H1 (cell line): Measurements from ENCODE around the gene RRAGC. TPM values are rescaled to one million over a fixed set of nuclear protein-coding genes. Genes with fewer than 3 reads are reported as not detected.

ENCODE experiments used
- CTCF ChIA-PET: fragments of 300-600 bp; sonication (Branson Sonifier 250); formaldehyde crosslinking; loops from one replicate; lab custom pipeline; 2021; ENCODE audit not compliant: partially characterized antibody; lab: Charles Lee
- POLR2A ChIA-PET: fragments of 300-600 bp; sonication (Branson Sonifier 250); formaldehyde crosslinking; loops from one replicate; lab custom pipeline; 2021; ENCODE audit warnings: inconsistent platforms; ENCODE audit not compliant: partially characterized antibody; lab: Charles Lee
- DNase-seq, 2 experiments: peaks; one replicate each; pipeline versions ENCODE4 v3.0.0 to v3.0.0-alpha.2; 2010 to 2022; ENCODE audit warnings: low spot score in 2 of 2, low read depth in 1 of 2, mixed read lengths in 1 of 2
- FAIRE-seq: peaks from 2 replicates; lab custom pipeline; 2011; peaks lifted over from hg19 to GRCh38; lab: Jason Lieb, UNC
- H2AFZ ChIP-seq: 2 replicates; pipeline ENCODE4 v1.8.1; 2012; ENCODE audit warnings: low read length, inconsistent platforms
- H2AK5ac ChIP-seq: 2 replicates; pipeline ENCODE4 v1.6.1; 2013; ENCODE audit warnings: low read depth, low read length
- H2BK120ac ChIP-seq: replicated peaks from 2 replicates; pipeline ENCODE3; 2013; ENCODE audit warnings: low read depth, low read length, inconsistent platforms
- H2BK12ac ChIP-seq: 2 replicates; pipeline ENCODE4 v1.6.1; 2013; ENCODE audit warnings: low read depth, low read length
- H2BK15ac ChIP-seq: 2 replicates; pipeline ENCODE4 v1.6.1; 2013; ENCODE audit warnings: low read length
- H2BK20ac ChIP-seq: 2 replicates; pipeline ENCODE4 v1.6.1; 2013; ENCODE audit warnings: low read length
- H2BK5ac ChIP-seq: 2 replicates; pipeline ENCODE4 v1.6.1; 2013; ENCODE audit warnings: low read depth, low read length
- H3K14ac ChIP-seq: 2 replicates; pipeline ENCODE4 v1.6.1; 2013; ENCODE audit warnings: inconsistent platforms; ENCODE audit not compliant: insufficient read length
- H3K18ac ChIP-seq: 2 replicates; pipeline ENCODE4 v1.6.1; 2013; ENCODE audit warnings: low read length; ENCODE audit errors: extremely low read depth
- H3K23ac ChIP-seq: 2 replicates; pipeline ENCODE4 v1.6.1; 2013; ENCODE audit warnings: inconsistent platforms; ENCODE audit not compliant: insufficient read length
- H3K23me2 ChIP-seq: 2 replicates; pipeline ENCODE4 v1.6.1; 2013; ENCODE audit warnings: low read depth, low read length
- H3K27ac ChIP-seq: 2 replicates; pipeline ENCODE4 v1.6.1; 2011; ENCODE audit warnings: low read depth, low read length, inconsistent platforms
- H3K27me3 ChIP-seq, 4 experiments: replicated peaks in 1 of 4; 1 replicate in 1 of 4; 2 replicates in 3 of 4; pipeline versions ENCODE4 v1.6.1 to v1.8.1; 2011 to 2013; ENCODE audit warnings: low read length in 3 of 4, mild to moderate bottlenecking in 3 of 4, inconsistent platforms in 2 of 4, mixed read lengths in 2 of 4, moderate library complexity in 1 of 4; ENCODE audit not compliant: control insufficient read depth in 3 of 4, insufficient read depth in 3 of 4; ENCODE audit errors: extremely low read depth in 1 of 4
- H3K36me3 ChIP-seq, 4 experiments: 2 replicates each; pipeline versions ENCODE4 v1.6.1 to v1.8.1; 2011 to 2013; ENCODE audit warnings: mild to moderate bottlenecking in 4 of 4, low read length in 3 of 4, moderate library complexity in 2 of 4, control low read depth in 1 of 4, inconsistent platforms in 1 of 4; ENCODE audit not compliant: insufficient read depth in 4 of 4, control insufficient read depth in 2 of 4
- H3K4ac ChIP-seq: replicated peaks from 2 replicates; pipeline ENCODE3; 2013; ENCODE audit warnings: low read length, low read depth, mixed read lengths, inconsistent platforms; ENCODE audit not compliant: insufficient read length
- H3K4me1 ChIP-seq, 4 experiments: replicated peaks in 1 of 4; 1 replicate in 1 of 4; 2 replicates in 3 of 4; pipeline versions ENCODE4 v1.6.1 to v1.8.1; 2011 to 2013; ENCODE audit warnings: low read length in 3 of 4, inconsistent platforms in 2 of 4, mixed read lengths in 1 of 4; ENCODE audit not compliant: insufficient read depth in 4 of 4, control insufficient read depth in 3 of 4
- H3K4me2 ChIP-seq, 2 experiments: 2 replicates each; pipeline versions ENCODE4 v1.6.1 to v1.8.1; 2011 to 2013; ENCODE audit warnings: low read depth in 2 of 2, low read length in 2 of 2, control low read depth in 1 of 2, inconsistent platforms in 1 of 2, mild to moderate bottlenecking in 1 of 2; ENCODE audit not compliant: insufficient read depth in 1 of 2
- H3K4me3 ChIP-seq, 4 experiments: fragments of 200-600, 300-600 bp in 1 of 4; sonication (generic), shearing (Covaris generic), sonication (Bioruptor Twin) in 1 of 4; 2 replicates each; pipeline versions ENCODE4 v1.5.1 to v1.8.1; 2011 to 2016; ENCODE audit warnings: low read length in 4 of 4, low read depth in 3 of 4, control low read depth in 2 of 4, inconsistent platforms in 2 of 4, mild to moderate bottlenecking in 2 of 4, mixed read lengths in 1 of 4, moderate library complexity in 1 of 4; ENCODE audit not compliant: insufficient read depth in 2 of 4; ENCODE audit errors: extremely low read depth in 1 of 4
- H3K56ac ChIP-seq: replicated peaks from 2 replicates; pipeline ENCODE3; 2013; ENCODE audit warnings: low read depth, mild to moderate bottlenecking, mixed read lengths, low read length, inconsistent platforms; ENCODE audit not compliant: insufficient read length
- H3K79me1 ChIP-seq: 2 replicates; pipeline ENCODE4 v1.6.1; 2013; ENCODE audit warnings: low read depth, low read length, control low read depth
- H3K79me2 ChIP-seq, 2 experiments: 2 replicates each; pipeline versions ENCODE4 v1.6.1 to v1.8.1; 2012 to 2013; ENCODE audit warnings: low read length in 2 of 2, mild to moderate bottlenecking in 2 of 2, inconsistent platforms in 1 of 2; ENCODE audit not compliant: insufficient read depth in 2 of 2, control insufficient read depth in 1 of 2
- H3K9ac ChIP-seq, 4 experiments: replicated peaks in 1 of 4; 1 replicate in 1 of 4; 2 replicates in 3 of 4; pipeline versions ENCODE4 v1.6.1 to v1.8.1; 2011 to 2013; ENCODE audit warnings: low read depth in 3 of 4, low read length in 3 of 4, control low read depth in 2 of 4, mild to moderate bottlenecking in 2 of 4, moderate library complexity in 2 of 4, inconsistent platforms in 1 of 4; ENCODE audit errors: extremely low read depth in 1 of 4
- H3K9me3 ChIP-seq, 2 experiments: 2 replicates each; pipeline versions ENCODE4 v1.6.1 to v1.8.1; 2012 to 2013; ENCODE audit warnings: mild to moderate bottlenecking in 2 of 2, moderate library complexity in 2 of 2, control low read depth in 1 of 2, inconsistent platforms in 1 of 2, low read depth in 1 of 2, low read length in 1 of 2, mixed read lengths in 1 of 2; ENCODE audit not compliant: insufficient read depth in 2 of 2
- H4K20me1 ChIP-seq, 2 experiments: replicated peaks in 1 of 2; 2 replicates each; pipeline versions ENCODE3 to v1.8.1; 2011 to 2013; ENCODE audit warnings: inconsistent platforms in 2 of 2, low read length in 2 of 2, mild to moderate bottlenecking in 1 of 2; ENCODE audit not compliant: insufficient read depth in 2 of 2, control insufficient read depth in 1 of 2
- H4K5ac ChIP-seq: 2 replicates; pipeline ENCODE4 v1.6.1; 2013; ENCODE audit warnings: low read length, low read depth, mixed read lengths, inconsistent platforms; ENCODE audit not compliant: insufficient read length
- H4K8ac ChIP-seq: 2 replicates; pipeline ENCODE4 v1.8.0; 2013; ENCODE audit warnings: mild to moderate bottlenecking, moderate library complexity, low read length, inconsistent platforms; ENCODE audit not compliant: insufficient read depth; ENCODE audit errors: extremely low read depth
- H4K91ac ChIP-seq: replicated peaks from 2 replicates; pipeline ENCODE3; 2013; ENCODE audit warnings: low read length, mixed read lengths, inconsistent platforms; ENCODE audit not compliant: insufficient read length
- CBX5 ChIP-seq: fragments of 300-800, 300-1000 bp; sonication (generic); IDR thresholded peaks from 2 replicates; pipeline ENCODE4 v1.7.1; 2016; ENCODE audit warnings: antibody characterized with exemption, low read length, low read depth
- HDAC2 ChIP-seq, 2 experiments: fragments of 300-600 bp in 1 of 2; sonication (generic) in 1 of 2; IDR thresholded peaks; 2 replicates each; pipeline ENCODE4 v1.6.1; 2011 to 2012; ENCODE audit warnings: low read depth in 2 of 2, low read length in 2 of 2, mild to moderate bottlenecking in 2 of 2, moderate library complexity in 2 of 2, borderline replicate concordance in 1 of 2, inconsistent platforms in 1 of 2
- TCF12 ChIP-seq: IDR thresholded peaks from 2 replicates; pipeline ENCODE4 v1.6.1; 2011; ENCODE audit warnings: low read depth, mild to moderate bottlenecking, low read length
- WGBS, 2 experiments: shearing (Covaris generic) in 1 of 2; methylation state at CpG; one replicate each; pipeline versions ENCODE4 v1.1.6 to v1.1.7; 2013 to 2015; ENCODE audit warnings: low lambda C conversion rate in 2 of 2, mixed read lengths in 2 of 2, inconsistent platforms in 1 of 2, low coverage in 1 of 2, missing lambda C conversion rate in 1 of 2; ENCODE audit not compliant: insufficient replicate concordance in 2 of 2, insufficient coverage in 1 of 2, insufficient read length in 1 of 2; ENCODE audit errors: extremely low coverage in 1 of 2, missing lambda C conversion rate in 1 of 2; 5-methylcytosine and 5-hydroxymethylcytosine counted together
- polyA plus RNA-seq, 7 experiments: library from polyadenylated mRNA; depleted of rRNA in 3 of 7; stranded (reverse) in 5 of 7; unstranded in 2 of 7; fragments of >200 nt in 5 of 7; fragments of 200-250 nt in 2 of 7; gene quantifications; 1 replicate in 5 of 7; 2 replicates in 1 of 7; 4 replicates in 1 of 7; pipeline versions ENCODE4 v1.2.1 to v1.2.3, GENCODE V29; 2011 to 2013; ENCODE audit warnings: missing spikeins in 2 of 7, mixed read lengths in 2 of 7
- total RNA-seq: library from RNA; stranded (reverse); fragmentation: NEBNext Ultra II Directional; extraction: Animal tissue kit (Norgen Biotek cat#: 25700); gene quantifications from 2 replicates; pipeline ENCODE4 v1.2.1, GENCODE V29; 2021
- TF ChIP-seq, protein P1 (sequence below), 3 experiments: IDR thresholded peaks; 1 replicate in 2 of 3; 2 replicates in 1 of 3; pipeline versions ENCODE4 v1.5.1 to v1.6.1; 2011; ENCODE audit warnings: low read length in 3 of 3, mild to moderate bottlenecking in 3 of 3, inconsistent platforms in 2 of 3, low read depth in 1 of 3, moderate library complexity in 1 of 3; ENCODE audit not compliant: insufficient read depth in 1 of 3; ENCODE audit errors: control extremely low read depth in 1 of 3

RRAGC gene
- total and polyA plus RNA-seq, 2 of the 8 experiments (the other 6 are each of a cell fraction or from before 2014, with no cell fraction given): 12.0 to 16.5 TPM

DNA sequence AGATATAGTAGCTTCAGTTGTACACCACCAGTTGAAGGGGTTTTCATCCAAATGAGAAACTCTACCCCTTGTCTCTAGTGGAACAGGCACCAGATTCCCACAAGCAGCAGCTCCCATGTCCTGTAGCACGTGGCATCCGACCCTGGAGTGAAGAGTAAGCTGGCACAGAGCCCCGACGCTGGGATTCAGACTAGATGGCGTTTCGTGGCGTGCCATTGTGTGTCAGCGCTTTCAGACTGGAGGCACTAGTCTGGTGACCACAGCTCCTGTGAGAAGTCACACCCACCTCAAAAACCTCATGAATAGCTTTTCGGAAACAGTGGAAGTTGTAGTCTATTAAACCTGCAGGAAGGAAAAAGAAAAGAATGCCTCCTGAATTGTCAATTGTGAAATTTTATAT lies 20.2 kb downstream of the RRAGC start:
- Histone ChIP-seq H3K4me2 (no peak overlapping the region), H2BK12ac (no peak overlapping the region), H4K20me1 (no peaks in the 10 kb centered on the region), H3K27ac (no peak overlapping the region), H4K8ac (no peak overlapping the region), H2BK20ac (no peak overlapping the region), H4K5ac (no peak overlapping the region), H3K18ac (no peak overlapping the region), H3K4ac (no peak overlapping the region), H3K79me1 (no peaks in the 10 kb centered on the region), H2BK5ac (no peak overlapping the region), H3K36me3 (peaks cover 0 to 30% (median 10%) of the 10 kb centered on the region in 4 experiments; a peak in 4 of 8 replicates), H3K4me3 (no peak overlapping the region), H2AFZ (no peak overlapping the region), H2BK15ac (no peak overlapping the region), H3K79me2 (no peaks in the 10 kb centered on the region), H3K4me1 (peaks cover 0 to 2% (median 0%) of the 10 kb centered on the region in 4 experiments; a peak in 2 of 7 replicates), H2BK120ac (no peak overlapping the region), H2AK5ac (no peak overlapping the region), H3K23me2 (no peaks in the 10 kb centered on the region), H3K23ac (no peak overlapping the region), H3K27me3 (no peaks in the 10 kb centered on the region), H3K9ac (no peak overlapping the region), H3K56ac (no peak overlapping the region), H4K91ac (no peak overlapping the region), H3K14ac (no peak overlapping the region), H3K9me3 (no peaks in the 10 kb centered on the region)
- POLR2A ChIA-PET: interaction anchor here (0.6 to 1.2 kb wide), 2 partner anchors 40 to 171 kb away, joined by 3 to 6 read pairs; no protein-coding TSS in a partner anchor
- no peak for FAIRE-seq
- CTCF ChIA-PET: interaction anchor here (0.6 kb wide), 1 partner anchor 36 kb away, joined by 3 read pairs; no protein-coding TSS in a partner anchor
- no peak for DNase-seq
- WGBS, 2 experiments: 95% methylated on average over 9 of the region's 9 CpGs; no CpG with 5 or more reads in 1 of the 2 experiments
- TF ChIP-seq, protein P1, sequence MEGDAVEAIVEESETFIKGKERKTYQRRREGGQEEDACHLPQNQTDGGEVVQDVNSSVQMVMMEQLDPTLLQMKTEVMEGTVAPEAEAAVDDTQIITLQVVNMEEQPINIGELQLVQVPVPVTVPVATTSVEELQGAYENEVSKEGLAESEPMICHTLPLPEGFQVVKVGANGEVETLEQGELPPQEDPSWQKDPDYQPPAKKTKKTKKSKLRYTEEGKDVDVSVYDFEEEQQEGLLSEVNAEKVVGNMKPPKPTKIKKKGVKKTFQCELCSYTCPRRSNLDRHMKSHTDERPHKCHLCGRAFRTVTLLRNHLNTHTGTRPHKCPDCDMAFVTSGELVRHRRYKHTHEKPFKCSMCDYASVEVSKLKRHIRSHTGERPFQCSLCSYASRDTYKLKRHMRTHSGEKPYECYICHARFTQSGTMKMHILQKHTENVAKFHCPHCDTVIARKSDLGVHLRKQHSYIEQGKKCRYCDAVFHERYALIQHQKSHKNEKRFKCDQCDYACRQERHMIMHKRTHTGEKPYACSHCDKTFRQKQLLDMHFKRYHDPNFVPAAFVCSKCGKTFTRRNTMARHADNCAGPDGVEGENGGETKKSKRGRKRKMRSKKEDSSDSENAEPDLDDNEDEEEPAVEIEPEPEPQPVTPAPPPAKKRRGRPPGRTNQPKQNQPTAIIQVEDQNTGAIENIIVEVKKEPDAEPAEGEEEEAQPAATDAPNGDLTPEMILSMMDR (IDR thresholded peaks at IDR 0.05; ENCODE audit: control extremely low read depth in 1 of 3, insufficient read depth in 1 of 3, low read depth in 1 of 3, low read length in 3 of 3): no peak
- TF ChIP-seq TCF12 (no peak), CBX5 (no peak), HDAC2 (IDR thresholded peaks at IDR 0.05; ENCODE audit: borderline replicate concordance in 1 of 2, low read depth in 2 of 2, low read length in 2 of 2) (no peak)
